Right cardiac atrium (tissue), 5 donors: ENCODE measurements around the gene USP17L18. TPM values are rescaled to one million over a fixed set of nuclear protein-coding genes. Genes with fewer than 3 reads are reported as not detected.
A peak's percentile ranks its signal among the peaks of the same experiment; 100 is the strongest.
"Not testable (repeated sequence)": the region's sequence is repeated elsewhere in the genome, so short reads cannot be mapped to it uniquely, and the experiment has no call there.

Experiments
- ATAC-seq, 2 donors: fragments of 200-7000 bp; cut with Tn5 transposase; one replicate each; pipeline versions ENCODE4 v1.8.0 to v1.9.1; 2020; ENCODE audit warnings: moderate library complexity in 2 of 2, mild to moderate bottlenecking in 1 of 2
- DNase-seq, 3 donors: peaks; one replicate each; pipeline ENCODE4 v3.0.0-alpha.2; 2020
- H3K27ac ChIP-seq: one replicate; pipeline ENCODE4 v1.5.1; 2013; ENCODE audit warnings: mild to moderate bottlenecking, low read length, control low read depth, moderate library complexity
- H3K27me3 ChIP-seq: one replicate; pipeline ENCODE4 v1.6.1; 2013; ENCODE audit not compliant: control insufficient read depth, insufficient read depth
- H3K4me1 ChIP-seq: one replicate; pipeline ENCODE4 v1.6.1; 2013; ENCODE audit warnings: low read length; ENCODE audit not compliant: control insufficient read depth, insufficient read depth
- H3K4me3 ChIP-seq: one replicate; pipeline ENCODE4 v1.5.1; 2013; ENCODE audit warnings: low read length, control low read depth
- H3K9me3 ChIP-seq: one replicate; pipeline ENCODE4 v1.6.1; 2013; ENCODE audit warnings: low read length; ENCODE audit not compliant: control insufficient read depth
- WGBS: extraction: QIAGEN DNeasy Blood & Tissue Kit; methylation state at CpG from one replicate; pipeline ENCODE4 v1.1.7; 2013; 5-methylcytosine and 5-hydroxymethylcytosine counted together
- intact Hi-C, 4 donors: fragments of 100-400 bp; cut with DNase I; formaldehyde crosslinking; loops; one replicate each; pipeline versions ENCODE4 v1.11.0 to v1.14.0; 2022 to 2023
- polyA plus RNA-seq: library from polyadenylated mRNA; stranded (reverse); fragments of 200-250 nt; gene quantifications from one replicate; pipeline ENCODE4 v1.2.3, GENCODE V29; 2013
- total RNA-seq, 4 donors: library from RNA; stranded (reverse); fragmentation: NEBNext Ultra II Directional; extraction: Animal tissue kit (Norgen Biotek cat#: 25700); gene quantifications; one replicate each; pipeline ENCODE4 v1.2.1, GENCODE V29; 2021
- donor health status: healthy with polysubstance abuse.
- donor health status: DM: no; HTN: yes; CAD: no.
- donor health status: DM: no; HTN: no; CAD: no.
- donor health status: DM: no; HTN: yes; CAD: no; lungs with severe emphysema.
- donor health status: DM: yes; HTN: yes; CAD: no.

Gene USP17L18
- total and polyA plus RNA-seq, 5 donors: not detected

DNA sequence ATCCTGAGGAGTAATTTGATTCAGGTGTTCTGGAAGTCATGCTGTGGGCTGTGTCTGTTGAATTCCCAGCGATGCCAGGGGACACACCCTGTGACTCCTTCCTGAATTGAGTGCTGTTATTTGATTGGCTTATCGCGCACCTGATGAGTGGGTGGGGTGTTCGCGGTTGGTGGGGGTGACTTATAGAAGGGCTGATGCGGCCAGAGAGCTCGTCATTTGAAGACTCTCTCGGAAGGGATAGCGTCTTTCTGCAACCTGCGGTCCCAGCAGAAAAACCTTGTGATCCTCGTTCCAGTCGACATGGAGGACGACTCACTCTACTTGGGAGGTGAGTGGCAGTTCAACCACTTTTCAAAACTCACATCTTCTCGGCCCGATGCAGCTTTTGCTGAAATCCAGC is 9.4 kb downstream of the USP17L18 start, which contains the start of gene USP17L20:
TSS of gene USP17L20 (plus strand) at position 301 of the 400 bp plus-strand sequence. CDS start at position 301, 0 bp downstream.
- intact Hi-C loops, H3K27ac ChIP-seq, ATAC-seq, H3K4me1 ChIP-seq, DNase-seq, H3K27me3 ChIP-seq, H3K9me3 ChIP-seq, H3K4me3 ChIP-seq: not testable (repeated sequence)
- no CpG with 5 or more reads among the region's 15 CpGs for WGBS

DNA sequence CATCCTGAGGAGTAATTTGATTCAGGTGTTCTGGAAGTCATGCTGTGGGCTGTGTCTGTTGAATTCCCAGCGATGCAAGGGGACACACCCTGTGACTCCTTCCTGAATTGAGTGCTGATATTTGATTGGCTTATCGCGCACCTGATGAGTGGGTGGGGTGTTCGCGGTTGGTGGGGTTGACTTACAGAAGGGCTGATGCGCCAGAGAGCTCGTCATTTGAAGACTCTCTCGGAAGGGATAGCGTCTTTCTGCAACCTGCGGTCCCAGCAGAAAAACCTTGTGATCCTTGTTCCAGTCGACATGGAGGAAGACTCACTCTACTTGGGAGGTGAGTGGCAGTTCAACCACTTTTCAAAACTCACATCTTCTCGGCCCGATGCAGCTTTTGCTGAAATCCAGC is 14.1 kb downstream of the USP17L18 start, which contains the start of gene USP17L21:
TSS of gene USP17L21 (plus strand) at position 301 of the 400 bp plus-strand sequence. CDS start at position 301, 0 bp downstream.
- intact Hi-C loops, DNase-seq: not testable (repeated sequence)
- no CpG with 5 or more reads among the region's 13 CpGs for WGBS

DNA sequence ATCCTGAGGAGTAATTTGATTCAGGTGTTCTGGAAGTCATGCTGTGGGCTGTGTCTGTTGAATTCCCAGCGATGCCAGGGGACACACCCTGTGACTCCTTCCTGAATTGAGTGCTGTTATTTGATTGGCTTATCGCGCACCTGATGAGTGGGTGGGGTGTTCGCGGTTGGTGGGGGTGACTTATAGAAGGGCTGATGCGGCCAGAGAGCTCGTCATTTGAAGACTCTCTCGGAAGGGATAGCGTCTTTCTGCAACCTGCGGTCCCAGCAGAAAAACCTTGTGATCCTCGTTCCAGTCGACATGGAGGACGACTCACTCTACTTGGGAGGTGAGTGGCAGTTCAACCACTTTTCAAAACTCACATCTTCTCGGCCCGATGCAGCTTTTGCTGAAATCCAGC is 18.9 kb downstream of the USP17L18 start, which contains the start of gene USP17L22:
TSS of gene USP17L22 (plus strand) at position 301 of the 400 bp plus-strand sequence. CDS start at position 301, 0 bp downstream.
- H3K27ac ChIP-seq, H3K4me3 ChIP-seq, DNase-seq, H3K4me1 ChIP-seq, ATAC-seq, intact Hi-C loops, H3K9me3 ChIP-seq, H3K27me3 ChIP-seq: not testable (repeated sequence)
- no CpG with 5 or more reads among the region's 15 CpGs for WGBS

More for the DNA sequence above, 14.1 kb downstream of the USP17L18 start, which contains the start of gene USP17L21:
- H3K4me3 ChIP-seq, ATAC-seq, H3K9me3 ChIP-seq, H3K27ac ChIP-seq, H3K27me3 ChIP-seq, H3K4me1 ChIP-seq: not testable (repeated sequence)

DNA sequence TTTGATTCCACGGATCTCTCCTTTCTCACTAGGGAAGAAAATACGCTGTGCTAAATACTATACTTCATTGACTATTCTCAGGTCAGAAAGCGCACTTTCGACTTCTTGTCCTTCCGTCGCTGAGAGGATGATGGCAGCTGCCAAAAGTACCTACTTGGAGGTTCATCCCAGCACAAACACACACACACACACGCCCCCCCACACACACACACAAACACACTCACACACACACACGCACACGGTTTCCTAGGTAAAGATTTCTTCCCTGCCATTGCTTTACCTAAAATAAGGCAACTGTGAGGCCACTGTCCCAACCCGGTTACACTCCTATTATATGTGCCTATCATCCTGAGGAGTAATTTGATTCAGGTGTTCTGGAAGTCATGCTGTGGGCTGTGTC is 23.3 kb downstream of the USP17L18 start:
- intact Hi-C loops: not testable (repeated sequence)
- 83% methylated on average over 5 of the region's 10 CpGs for WGBS

More for the DNA sequence above, 23.3 kb downstream of the USP17L18 start:
- ATAC-seq, H3K27me3 ChIP-seq, H3K4me3 ChIP-seq, H3K27ac ChIP-seq, H3K4me1 ChIP-seq, H3K9me3 ChIP-seq: not testable (repeated sequence)
- DNase-seq: peak in 2 of 3 donors; percentile 17 to 60

Other genes with a start within 250 kb of the USP17L18 start
- not detected for gene FAM90A26, start 78.2 kb upstream of the USP17L18 start, total RNA-seq
- not detected for gene FAM90A26, start 78.2 kb upstream of the USP17L18 start, polyA plus RNA-seq
- gene USP17L10, start 38.0 kb upstream of the USP17L18 start, total RNA-seq: not detected
- gene USP17L10, start 38.0 kb upstream of the USP17L18 start, polyA plus RNA-seq: not detected
- gene USP17L11, start 33.2 kb upstream of the USP17L18 start, total RNA-seq: not detected
- gene USP17L11, start 33.2 kb upstream of the USP17L18 start, polyA plus RNA-seq: not detected
- gene USP17L12, start 28.5 kb upstream of the USP17L18 start, total RNA-seq: not detected
- not detected for gene USP17L12, start 28.5 kb upstream of the USP17L18 start, polyA plus RNA-seq
- gene USP17L13, start 23.7 kb upstream of the USP17L18 start, total RNA-seq: not detected
- not detected for gene USP17L13, start 23.7 kb upstream of the USP17L18 start, polyA plus RNA-seq
- gene USP17L15, start 14.2 kb upstream of the USP17L18 start, total RNA-seq: not detected
- not detected for gene USP17L15, start 14.2 kb upstream of the USP17L18 start, polyA plus RNA-seq
- gene USP17L17, start 4.8 kb upstream of the USP17L18 start, total RNA-seq: not detected
- gene USP17L17, start 4.8 kb upstream of the USP17L18 start, polyA plus RNA-seq: not detected
- not detected for gene USP17L19, start 4.7 kb downstream of the USP17L18 start, total RNA-seq
- gene USP17L19, start 4.7 kb downstream of the USP17L18 start, polyA plus RNA-seq: not detected
- not detected for gene USP17L20, start 9.5 kb downstream of the USP17L18 start, total RNA-seq
- gene USP17L20, start 9.5 kb downstream of the USP17L18 start, polyA plus RNA-seq: not detected
- gene USP17L21, start 14.2 kb downstream of the USP17L18 start, total RNA-seq: not detected
- gene USP17L21, start 14.2 kb downstream of the USP17L18 start, polyA plus RNA-seq: not detected
- gene USP17L22, start 19.0 kb downstream of the USP17L18 start, total RNA-seq: not detected
- not detected for gene USP17L22, start 19.0 kb downstream of the USP17L18 start, polyA plus RNA-seq
- not detected for gene USP17L24, start 76.5 kb downstream of the USP17L18 start, total RNA-seq
- gene USP17L24, start 76.5 kb downstream of the USP17L18 start, polyA plus RNA-seq: not detected
- gene USP17L25, start 81.3 kb downstream of the USP17L18 start, total RNA-seq: not detected
- not detected for gene USP17L25, start 81.3 kb downstream of the USP17L18 start, polyA plus RNA-seq
- gene USP17L26, start 86.0 kb downstream of the USP17L18 start, total RNA-seq: not detected
- not detected for gene USP17L26, start 86.0 kb downstream of the USP17L18 start, polyA plus RNA-seq
- not detected for gene USP17L5, start 90.8 kb downstream of the USP17L18 start, total RNA-seq
- not detected for gene USP17L5, start 90.8 kb downstream of the USP17L18 start, polyA plus RNA-seq
- gene USP17L27, start 95.5 kb downstream of the USP17L18 start, total RNA-seq: not detected
- not detected for gene USP17L27, start 95.5 kb downstream of the USP17L18 start, polyA plus RNA-seq
- gene USP17L28, start 100.3 kb downstream of the USP17L18 start, total RNA-seq: not detected
- not detected for gene USP17L28, start 100.3 kb downstream of the USP17L18 start, polyA plus RNA-seq
- gene USP17L29, start 105.0 kb downstream of the USP17L18 start, total RNA-seq: not detected
- gene USP17L29, start 105.0 kb downstream of the USP17L18 start, polyA plus RNA-seq: not detected
- gene USP17L30, start 114.5 kb downstream of the USP17L18 start, total RNA-seq: not detected
- gene USP17L30, start 114.5 kb downstream of the USP17L18 start, polyA plus RNA-seq: not detected
- gene DEFB131A, start 195.8 kb downstream of the USP17L18 start, total RNA-seq: not detected
- not detected for gene DEFB131A, start 195.8 kb downstream of the USP17L18 start, polyA plus RNA-seq